Trophoblast cell (in vitro differentiated cells and primary cell): Measurements from ENCODE around the gene CSH2.
"Not testable (repeated sequence)": the region's sequence is repeated elsewhere in the genome, so short reads cannot be mapped to it uniquely, and the experiment has no call there.

Experiments
- DNase-seq, 2 donors: peaks; one replicate each; pipeline ENCODE4 v3.0.0-alpha.2; 2016
- H2AFZ ChIP-seq: 2 replicates; pipeline ENCODE4 v1.6.1; 2013; ENCODE audit warnings: low read length, moderate library complexity, mild to moderate bottlenecking; ENCODE audit not compliant: insufficient read depth, poor library complexity
- H2AK5ac ChIP-seq: 2 replicates; pipeline ENCODE4 v1.6.1; 2013; ENCODE audit warnings: mild to moderate bottlenecking, low read length
- H2BK120ac ChIP-seq: 2 replicates; pipeline ENCODE4 v1.6.1; 2013; ENCODE audit warnings: low read length, mild to moderate bottlenecking, moderate library complexity; ENCODE audit not compliant: insufficient read depth, poor library complexity
- H2BK12ac ChIP-seq: 2 replicates; pipeline ENCODE4 v1.6.1; 2013; ENCODE audit warnings: mild to moderate bottlenecking, low read length, moderate library complexity
- H2BK5ac ChIP-seq: 2 replicates; pipeline ENCODE4 v1.6.1; 2013; ENCODE audit warnings: low read length, low read depth, moderate library complexity, mild to moderate bottlenecking; ENCODE audit not compliant: poor library complexity
- H3K14ac ChIP-seq: 2 replicates; pipeline ENCODE4 v1.6.1; 2013; ENCODE audit warnings: mild to moderate bottlenecking, low read length
- H3K18ac ChIP-seq: 2 replicates; pipeline ENCODE4 v1.6.1; 2013; ENCODE audit warnings: mild to moderate bottlenecking, low read length
- H3K23ac ChIP-seq: 2 replicates; pipeline ENCODE4 v1.6.1; 2013; ENCODE audit warnings: low read length
- H3K27ac ChIP-seq: 2 replicates; pipeline ENCODE4 v1.5.1; 2013; ENCODE audit warnings: low read depth, mild to moderate bottlenecking, inconsistent platforms, low read length, moderate library complexity
- H3K27me3 ChIP-seq: 2 replicates; pipeline ENCODE4 v1.6.1; 2013; ENCODE audit warnings: inconsistent platforms, mild to moderate bottlenecking, low read length, moderate library complexity; ENCODE audit not compliant: insufficient read depth
- H3K36me3 ChIP-seq, 2 experiments: 1 replicate in 1 of 2; 2 replicates in 1 of 2; pipeline ENCODE4 v1.6.1; 2013; ENCODE audit warnings: low read length in 2 of 2, mild to moderate bottlenecking in 2 of 2, moderate library complexity in 1 of 2; ENCODE audit not compliant: insufficient read depth in 2 of 2, control insufficient read depth in 1 of 2
- H3K4ac ChIP-seq: 2 replicates; pipeline ENCODE4 v1.6.1; 2013; ENCODE audit warnings: low read depth, mild to moderate bottlenecking, low read length, moderate library complexity
- H3K4me1 ChIP-seq, 2 experiments: 1 replicate in 1 of 2; 2 replicates in 1 of 2; pipeline ENCODE4 v1.6.1; 2013; ENCODE audit warnings: low read length in 2 of 2, mild to moderate bottlenecking in 2 of 2, moderate library complexity in 1 of 2; ENCODE audit not compliant: insufficient read depth in 2 of 2, control insufficient read depth in 1 of 2
- H3K4me2 ChIP-seq: 2 replicates; pipeline ENCODE4 v1.6.1; 2013; ENCODE audit warnings: inconsistent platforms, mild to moderate bottlenecking, low read length, moderate library complexity
- H3K4me3 ChIP-seq: 2 replicates; pipeline ENCODE4 v1.5.1; 2013; ENCODE audit warnings: mild to moderate bottlenecking, low read depth, low read length, inconsistent platforms
- H3K79me1 ChIP-seq: one replicate; pipeline ENCODE4 v1.6.1; 2013; ENCODE audit warnings: low read length
- H3K79me2 ChIP-seq: 2 replicates; pipeline ENCODE4 v1.6.1; 2013; ENCODE audit warnings: low read length, mild to moderate bottlenecking; ENCODE audit not compliant: control insufficient read depth, insufficient read depth, poor library complexity
- H3K9ac ChIP-seq: 2 replicates; pipeline ENCODE4 v1.6.1; 2013; ENCODE audit warnings: mild to moderate bottlenecking, low read length
- H3K9me3 ChIP-seq: 2 replicates; pipeline ENCODE4 v1.6.1; 2013; ENCODE audit warnings: low read depth, mild to moderate bottlenecking, control low read depth, inconsistent platforms, low read length; ENCODE audit not compliant: insufficient read depth
- H4K12ac ChIP-seq: 2 replicates; pipeline ENCODE4 v1.6.1; 2013; ENCODE audit warnings: low read depth, mild to moderate bottlenecking, low read length, moderate library complexity
- H4K8ac ChIP-seq: 2 replicates; pipeline ENCODE4 v1.6.1; 2013; ENCODE audit warnings: low read depth, mild to moderate bottlenecking, low read length, moderate library complexity
- H4K91ac ChIP-seq: one replicate; pipeline ENCODE4 v1.6.1; 2013; ENCODE audit warnings: low read depth, mild to moderate bottlenecking, low read length, moderate library complexity
- WGBS: extraction: QIAGEN DNeasy Blood & Tissue Kit; methylation state at CpG from one replicate; pipeline ENCODE4 v1.1.7; 2013; ENCODE audit warnings: missing lambda C conversion rate; ENCODE audit not compliant: insufficient read length, insufficient coverage; ENCODE audit errors: extremely low coverage; 5-methylcytosine and 5-hydroxymethylcytosine counted together

The CSH2 gene

GRCh38 chr17:63869491-63870291 is 3.8 kb downstream of the CSH2 start:
- H3K4me1 ChIP-seq, H3K79me1 ChIP-seq, H3K79me2 ChIP-seq, H2BK12ac ChIP-seq, H3K23ac ChIP-seq, H3K36me3 ChIP-seq, H4K12ac ChIP-seq, H2BK120ac ChIP-seq, H3K9me3 ChIP-seq, H2AFZ ChIP-seq, H3K4me3 ChIP-seq, H3K14ac ChIP-seq, H4K8ac ChIP-seq, H3K4ac ChIP-seq, H3K4me2 ChIP-seq, H4K91ac ChIP-seq, H3K18ac ChIP-seq, H3K27me3 ChIP-seq, H3K9ac ChIP-seq, H2BK5ac ChIP-seq, H3K27ac ChIP-seq, H2AK5ac ChIP-seq: not testable (repeated sequence)
- peak; percentile 66 to 90 for DNase-seq
- WGBS = no CpG with 5 or more reads among the region's 9 CpGs

- not testable (repeated sequence) for H4K91ac ChIP-seq, H3K4me1 ChIP-seq, H3K4me3 ChIP-seq, H3K4ac ChIP-seq, H2AK5ac ChIP-seq, H2BK120ac ChIP-seq, H2BK12ac ChIP-seq, H3K27me3 ChIP-seq, H3K27ac ChIP-seq, H3K4me2 ChIP-seq, H2BK5ac ChIP-seq, H3K36me3 ChIP-seq, H4K12ac ChIP-seq, H3K79me2 ChIP-seq, H3K79me1 ChIP-seq, H3K23ac ChIP-seq, H2AFZ ChIP-seq, H3K14ac ChIP-seq, H4K8ac ChIP-seq, H3K9me3 ChIP-seq, H3K9ac ChIP-seq, H3K18ac ChIP-seq
- DNase-seq = peak in 1 of 2 donors; percentile 30
- WGBS = no CpG with 5 or more reads among the region's 7 CpGs
These were observed 6.9 kb downstream of the CSH2 start for GRCh38 chr17:63866625-63867024.

GRCh38 chr17:63859257-63859656 is 14.2 kb downstream of the CSH2 start:
- H3K14ac ChIP-seq = no peak overlapping the region
- no peak overlapping the region for H3K23ac ChIP-seq
- H3K4me3 ChIP-seq = no peak overlapping the region
- no peak overlapping the region for H2BK12ac ChIP-seq
- H3K9me3 ChIP-seq = no peaks in the 10 kb centered on the region
- no peaks in the 10 kb centered on the region for H3K27me3 ChIP-seq
- H4K8ac ChIP-seq = no peak overlapping the region
- no peak overlapping the region for H2BK5ac ChIP-seq
- H3K9ac ChIP-seq = no peak overlapping the region
- H3K36me3 ChIP-seq = no peaks in the 10 kb centered on the region
- H2AFZ ChIP-seq = no peak overlapping the region
- no peak overlapping the region for H4K91ac ChIP-seq
- H3K4me1 ChIP-seq = no peaks in the 10 kb centered on the region
- no peak overlapping the region for H3K4ac ChIP-seq
- H3K79me1 ChIP-seq = no peaks in the 10 kb centered on the region
- H3K4me2 ChIP-seq = no peak overlapping the region
- no peak overlapping the region for H3K27ac ChIP-seq
- no peak overlapping the region for H2BK120ac ChIP-seq
- H2AK5ac ChIP-seq = no peak overlapping the region
- no peaks in the 10 kb centered on the region for H3K79me2 ChIP-seq
- H3K18ac ChIP-seq = no peak overlapping the region
- WGBS = no CpG with 5 or more reads among the region's 3 CpGs
- H4K12ac ChIP-seq = no peak overlapping the region
- no peak for DNase-seq

GRCh38 chr17:63856425-63856824 is 17.1 kb downstream of the CSH2 start:
- H3K27me3 ChIP-seq, H2BK12ac ChIP-seq, H3K79me1 ChIP-seq, H2AFZ ChIP-seq, DNase-seq, H4K91ac ChIP-seq, H2BK5ac ChIP-seq, H3K79me2 ChIP-seq, H3K14ac ChIP-seq, H3K23ac ChIP-seq, H3K4me2 ChIP-seq, H3K4me1 ChIP-seq, H3K9ac ChIP-seq, H2AK5ac ChIP-seq, H3K27ac ChIP-seq, H3K36me3 ChIP-seq, H3K4ac ChIP-seq, H2BK120ac ChIP-seq, H4K12ac ChIP-seq, H3K4me3 ChIP-seq, H4K8ac ChIP-seq, H3K18ac ChIP-seq, H3K9me3 ChIP-seq: not testable (repeated sequence)
- WGBS = no CpG with 5 or more reads among the region's 8 CpGs
